Measurements from ENCODE around the gene TECR.
"Not testable (repeated sequence)": the region's sequence is repeated elsewhere in the genome, so short reads cannot be mapped to it uniquely, and the experiment has no call there.

The TECR gene

GRCh38 chr19:14599548-14600147 is 70.3 kb downstream of the TECR start:
- no peak for DNase-seq

- DNase-seq = no peak
Measured at GRCh38 chr19:14603990-14604387, 74.6 kb downstream of the TECR start.

- DNase-seq = no peak
Measured at GRCh38 chr19:14606627-14607026, 77.2 kb downstream of the TECR start.

GRCh38 chr19:14611051-14611450 is 81.7 kb downstream of the TECR start:
- DNase-seq = no peak

GRCh38 chr19:14612242-14612641 is 82.8 kb downstream of the TECR start:
- not testable (repeated sequence) for DNase-seq

- no peak for DNase-seq
Measured at GRCh38 chr19:14612657-14613056, 83.3 kb downstream of the TECR start.

GRCh38 chr19:14613399-14614098 is 84.2 kb downstream of the TECR start:
- DNase-seq = not testable (repeated sequence)

- no peak for DNase-seq
Measured at GRCh38 chr19:14614099-14614412, 84.7 kb downstream of the TECR start.

Measured in activated CD8-positive, alpha-beta memory T cell treated with anti-CD3 and anti-CD28 coated beads, Interleukin-2, amount 50 U/mL, for 4 hours (primary cell).